Fibroblast of peridontal ligament (primary cell): Measurements from ENCODE around the gene GPX5.
"Not testable (repeated sequence)": the region's sequence is repeated elsewhere in the genome, so short reads cannot be mapped to it uniquely, and the experiment has no call there.

Source experiments
- DNase-seq: peaks from one replicate; pipeline ENCODE4 v3.0.0-alpha.2; 2010; ENCODE audit errors: extremely low read depth

Gene GPX5

GRCh38 chr6:28512387-28512786 is 13.3 kb upstream of the GPX5 start:
- DNase-seq: not testable (repeated sequence)

- no peak for DNase-seq
These were observed 10.0 kb upstream of the GPX5 start, which contains the start of gene GPX6 for GRCh38 chr6:28515676-28516075. GPX6 (minus strand) TSS chr6:28515793; CDS start chr6:28515743, 50 bp downstream.

GRCh38 chr6:28517964-28518363 is 7.7 kb upstream of the GPX5 start:
- no peak for DNase-seq

GRCh38 chr6:28522594-28523240 is 3.0 kb upstream of the GPX5 start:
- no peak for DNase-seq

- DNase-seq: no peak
These were observed 2.4 kb upstream of the GPX5 start for GRCh38 chr6:28523241-28523622.

- no peak for DNase-seq
These were observed 5.1 kb downstream of the GPX5 start for GRCh38 chr6:28530777-28531176.

GRCh38 chr6:28531479-28532128 is 5.9 kb downstream of the GPX5 start:
- no peak for DNase-seq

- no peak for DNase-seq
These were observed 8.6 kb downstream of the GPX5 start for GRCh38 chr6:28534306-28534705.

GRCh38 chr6:28534875-28535274 is 9.2 kb downstream of the GPX5 start:
- DNase-seq: no peak

- DNase-seq: no peak
These were observed 11.4 kb downstream of the GPX5 start for GRCh38 chr6:28537065-28537464.

GRCh38 chr6:28537509-28538140 is 11.9 kb downstream of the GPX5 start:
- no peak for DNase-seq

- DNase-seq: no peak
These were observed 16.3 kb downstream of the GPX5 start for GRCh38 chr6:28541996-28542395.

GRCh38 chr6:28542440-28543296 is 17.0 kb downstream of the GPX5 start:
- DNase-seq: peak; percentile 81

GRCh38 chr6:28543651-28544610 is 18.2 kb downstream of the GPX5 start:
- no peak for DNase-seq

- DNase-seq: no peak
These were observed 20.3 kb downstream of the GPX5 start for GRCh38 chr6:28545955-28546354.

- not testable (repeated sequence) for DNase-seq
These were observed 21.3 kb downstream of the GPX5 start for GRCh38 chr6:28547003-28547402.

GRCh38 chr6:28551891-28552666 is 26.4 kb downstream of the GPX5 start:
- no peak for DNase-seq

- no peak for DNase-seq
These were observed 27.8 kb downstream of the GPX5 start for GRCh38 chr6:28553384-28553985.

- DNase-seq: no peak
These were observed 28.6 kb downstream of the GPX5 start for GRCh38 chr6:28553986-28554881.
